GM19467 (cell line): ENCODE results near the gene CTXN1.
"Not testable (repeated sequence)": the region's sequence is repeated elsewhere in the genome, so short reads cannot be mapped to it uniquely, and the experiment has no call there.

ENCODE experiments used
- ATAC-seq: cut with Tn5 transposase; IDR thresholded peaks from one replicate; pipeline ENCODE4 v1.9.1; 2021; ENCODE audit warnings: mild to moderate bottlenecking, moderate library complexity; ENCODE audit not compliant: unreplicated experiment

The CTXN1 gene

GRCh38 chr19:7926021-7926726 is at the start of gene CTXN1:
TSS of gene CTXN1 (minus strand) at chr19:7926135. CDS start at chr19:7925538, 597 bp downstream.
- ATAC-seq = no peak

- no peak for ATAC-seq
Measured at GRCh38 chr19:7975037-7975436, 49.1 kb upstream of the CTXN1 start.

- no peak for ATAC-seq
Measured at GRCh38 chr19:7973883-7974282, 47.9 kb upstream of the CTXN1 start.

GRCh38 chr19:7971553-7972520 is 45.9 kb upstream of the CTXN1 start:
- no peak for ATAC-seq

- ATAC-seq = no peak
Measured at GRCh38 chr19:7970716-7971448, 44.9 kb upstream of the CTXN1 start.

- ATAC-seq = no peak
Measured at GRCh38 chr19:7969555-7969939, 43.6 kb upstream of the CTXN1 start.

GRCh38 chr19:7968796-7969554 is 43.0 kb upstream of the CTXN1 start:
- no peak for ATAC-seq

- ATAC-seq = no peak
Measured at GRCh38 chr19:7968008-7968795, 42.3 kb upstream of the CTXN1 start.

GRCh38 chr19:7965921-7966665 is 40.2 kb upstream of the CTXN1 start:
- no peak for ATAC-seq

- no peak for ATAC-seq
Measured at GRCh38 chr19:7965259-7965841, 39.4 kb upstream of the CTXN1 start.

- no peak for ATAC-seq
Measured at GRCh38 chr19:7963566-7963965, 37.6 kb upstream of the CTXN1 start.

- no peak for ATAC-seq
Measured at GRCh38 chr19:7962644-7963268, 36.8 kb upstream of the CTXN1 start.

GRCh38 chr19:7961920-7962626 is 36.1 kb upstream of the CTXN1 start:
- no peak for ATAC-seq

GRCh38 chr19:7961082-7961481 is 35.1 kb upstream of the CTXN1 start:
- not testable (repeated sequence) for ATAC-seq

GRCh38 chr19:7959211-7959610 is 33.3 kb upstream of the CTXN1 start:
- no peak for ATAC-seq

GRCh38 chr19:7955696-7956095 is 29.8 kb upstream of the CTXN1 start:
- no peak for ATAC-seq

GRCh38 chr19:7953576-7953975 is 27.6 kb upstream of the CTXN1 start:
- ATAC-seq = no peak

- ATAC-seq = no peak
Measured at GRCh38 chr19:7953060-7953459, 27.1 kb upstream of the CTXN1 start.
